COLO829 (cell line): ENCODE measurements around the gene SLC16A5.
"Not testable (repeated sequence)": the region's sequence is repeated elsewhere in the genome, so short reads cannot be mapped to it uniquely, and the experiment has no call there.

Experiments
- DNase-seq: peaks from one replicate; pipeline ENCODE4 v3.0.0; 2012; ENCODE audit warnings: low spot score

Gene SLC16A5

DNA sequence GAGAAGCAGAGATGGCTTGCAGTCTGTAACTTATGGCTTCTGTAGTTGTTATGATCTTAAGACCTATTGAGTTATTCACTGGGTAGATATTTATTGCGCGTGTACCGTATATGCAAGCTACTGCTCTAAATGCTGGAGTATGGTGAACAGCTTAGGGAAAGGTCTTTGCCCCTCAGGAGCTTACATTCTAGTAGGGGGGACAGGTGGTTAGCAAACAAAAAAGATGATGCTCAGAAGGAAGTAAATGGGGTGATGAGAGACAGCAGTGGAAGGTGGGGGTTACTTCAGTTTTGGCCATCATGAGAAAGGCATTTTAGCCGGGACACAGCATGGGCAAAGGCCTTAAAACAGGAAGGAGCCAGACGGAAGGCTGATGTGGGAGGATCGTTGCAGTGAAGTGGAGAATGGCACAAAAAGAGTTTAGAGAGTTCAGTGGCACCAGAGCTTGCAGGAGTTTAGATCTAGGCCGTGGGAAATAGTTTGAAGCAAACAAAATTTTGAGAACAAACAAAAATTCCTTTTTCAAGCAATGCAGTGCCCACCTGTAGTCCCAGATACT is 24.1 kb downstream of the SLC16A5 start:
- DNase-seq = no peak

DNA sequence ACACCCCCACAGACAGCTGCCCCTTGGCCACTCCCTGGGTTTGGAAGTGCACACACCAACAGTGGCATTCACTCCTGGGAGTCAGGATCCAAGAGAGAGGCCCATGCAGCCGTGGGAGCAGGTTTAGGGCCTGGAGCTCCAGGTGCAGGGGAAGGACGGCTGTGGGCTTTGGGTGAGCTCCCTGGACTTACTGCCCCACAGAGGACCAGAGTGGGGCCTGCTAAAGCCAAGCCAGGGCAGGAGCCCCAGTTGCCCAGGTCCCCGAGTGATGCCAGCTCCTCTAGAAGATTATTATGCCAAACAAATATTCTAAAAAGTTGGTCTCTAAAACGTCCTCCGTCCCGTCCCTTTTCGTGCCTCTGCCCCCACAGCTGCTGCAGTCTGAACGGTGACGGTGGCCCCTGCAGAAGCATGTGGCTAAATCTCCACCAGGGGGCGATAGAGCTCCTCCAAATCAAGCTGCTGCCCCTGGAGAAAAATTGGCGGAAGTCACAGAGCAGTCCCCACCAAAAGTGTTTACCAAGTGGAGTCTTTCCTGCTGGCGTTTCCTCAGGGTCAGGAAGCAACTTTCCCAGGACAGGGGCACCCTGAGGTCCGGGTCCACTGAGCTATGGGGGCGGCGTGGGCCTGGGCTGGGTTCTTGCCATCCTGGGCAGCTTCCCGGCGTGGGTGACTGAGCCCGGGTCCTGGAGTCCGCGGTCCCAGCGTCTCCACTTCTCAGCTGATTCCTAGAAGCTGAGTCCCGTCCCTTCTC is 26.2 kb downstream of the SLC16A5 start:
- DNase-seq = peak; percentile 79

DNA sequence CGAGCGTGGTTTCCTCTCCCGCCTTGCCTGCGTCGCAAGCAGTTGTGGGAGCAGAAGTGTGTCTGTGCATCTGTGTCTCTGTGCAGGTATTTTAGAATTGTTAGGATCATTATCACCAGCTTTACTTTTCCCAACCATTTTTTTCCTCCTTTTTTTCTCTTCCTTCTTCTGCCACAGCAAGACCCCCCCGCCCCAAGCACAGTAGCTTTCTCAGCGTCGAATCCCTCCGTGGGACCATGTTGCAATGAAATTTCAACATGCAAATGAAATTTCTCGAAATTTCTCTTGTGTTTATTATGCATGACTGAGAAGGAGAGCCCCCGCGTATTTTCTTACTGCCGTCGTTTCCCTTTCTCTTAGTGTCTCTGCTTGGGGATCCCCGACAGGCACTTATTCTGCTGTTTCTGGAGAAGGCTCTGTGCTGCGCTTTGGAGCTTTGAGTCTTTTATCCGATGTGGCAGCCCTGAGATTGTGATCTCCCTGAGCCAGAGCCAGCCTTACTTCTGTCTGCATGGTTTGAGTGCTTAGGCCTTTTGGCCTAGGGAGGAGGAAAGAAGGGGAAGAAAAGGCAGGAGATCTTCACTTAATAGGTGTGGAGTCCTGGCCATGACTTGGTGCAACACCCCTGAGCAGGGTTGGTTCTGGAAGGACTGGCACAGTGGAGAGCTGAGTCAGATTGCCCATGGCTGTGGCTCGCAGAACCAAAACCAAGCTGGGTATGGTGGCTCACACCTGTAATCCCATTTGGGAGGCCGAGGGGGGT is 27.0 kb downstream of the SLC16A5 start:
- no peak for DNase-seq

DNA sequence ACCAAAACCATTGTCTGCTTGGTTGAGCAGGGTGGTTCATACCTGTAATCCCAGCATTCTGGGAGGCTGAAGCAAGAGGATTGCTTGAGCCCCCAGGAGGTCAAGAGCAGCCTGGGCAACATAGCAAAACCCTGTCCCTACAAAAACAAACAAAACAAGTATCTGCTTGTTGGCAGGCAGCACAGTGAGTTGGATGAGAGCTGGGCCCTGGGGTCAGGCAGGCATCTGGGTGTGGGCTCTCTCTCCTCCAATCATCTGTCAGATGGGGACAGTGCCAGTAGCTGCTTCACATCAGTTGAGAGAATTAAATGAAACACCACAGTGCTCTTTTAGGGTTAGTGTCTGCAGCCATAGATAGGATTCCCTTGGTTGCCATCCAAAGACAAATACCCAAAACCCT is 27.8 kb downstream of the SLC16A5 start:
- no peak for DNase-seq

DNA sequence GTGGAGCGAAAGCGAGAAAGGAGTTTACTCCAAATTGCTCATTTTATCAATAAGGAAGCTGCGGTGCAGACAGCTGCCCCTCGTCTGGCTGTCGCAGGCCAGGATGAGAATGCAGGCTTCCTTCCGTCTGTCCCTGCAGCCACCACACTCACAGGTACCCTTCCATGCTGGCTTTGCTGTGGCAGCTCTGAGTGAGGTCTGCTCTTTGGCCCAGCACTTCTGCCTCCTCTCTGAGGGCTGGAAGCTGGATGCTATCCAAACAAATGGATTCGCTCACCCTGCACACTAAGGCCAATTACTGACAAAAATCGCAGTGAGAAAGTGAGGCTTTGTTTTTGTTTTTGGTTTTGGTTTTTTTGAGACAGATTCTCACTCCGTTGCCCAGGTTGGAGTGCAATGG is 29.0 kb downstream of the SLC16A5 start:
- DNase-seq = no peak

DNA sequence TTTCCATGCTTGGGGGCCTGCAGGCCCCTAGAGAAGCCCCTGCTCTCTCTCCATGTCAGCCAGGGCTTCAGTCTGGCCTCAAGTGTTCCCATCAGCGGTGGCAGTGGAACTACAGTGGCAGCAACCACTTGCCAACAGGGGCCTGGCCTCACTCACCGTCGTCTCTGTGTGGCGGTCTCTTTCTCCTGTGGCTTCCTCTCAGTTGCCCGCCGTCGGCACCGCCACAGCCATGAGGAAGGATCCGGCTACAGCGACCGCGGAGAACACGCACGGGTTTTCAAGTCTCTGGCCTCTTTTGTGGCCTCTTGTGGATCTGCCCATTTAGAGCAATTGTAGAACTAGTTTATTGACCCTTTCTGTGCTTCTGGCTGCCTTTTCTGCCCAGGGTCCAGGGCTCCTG is 30.6 kb downstream of the SLC16A5 start:
- DNase-seq = no peak

DNA sequence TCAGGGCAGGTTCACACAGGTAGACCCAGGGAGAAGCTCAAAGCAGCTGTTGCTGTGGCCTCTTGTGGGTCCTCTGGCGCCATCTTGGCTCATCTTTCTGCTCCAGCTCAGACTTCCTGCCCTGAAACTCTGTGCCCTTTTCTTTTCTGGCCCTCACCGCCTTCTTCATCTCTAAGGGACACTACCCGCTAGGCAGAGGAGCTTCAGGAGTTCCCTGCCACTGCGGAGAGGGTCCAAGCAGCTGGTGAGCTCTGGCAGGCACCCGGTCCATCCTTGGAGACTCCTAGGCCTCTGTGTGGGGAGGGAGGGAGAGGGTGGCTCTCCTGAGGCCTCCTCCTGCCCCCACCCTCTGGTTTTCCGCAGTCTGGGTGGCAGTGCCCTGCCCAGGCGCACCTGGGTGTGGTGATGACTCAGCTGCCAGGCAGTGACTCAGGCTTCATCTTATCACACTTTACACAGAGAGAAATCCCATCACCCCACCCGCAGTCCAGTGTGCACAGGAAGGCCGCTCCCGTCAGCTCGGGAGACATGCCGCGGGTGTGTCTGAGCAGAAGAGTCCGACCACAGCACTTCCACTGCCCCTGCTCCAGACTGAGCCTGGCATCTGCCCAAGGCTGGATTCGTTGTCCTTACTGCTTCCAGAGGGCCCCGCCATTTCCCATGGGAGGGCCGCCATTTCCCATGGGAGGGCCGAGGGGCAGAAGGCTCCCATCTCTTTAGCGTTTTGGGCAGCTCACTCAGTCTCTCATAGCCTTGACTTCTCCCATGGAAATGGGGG is 36.5 kb downstream of the SLC16A5 start:
- no peak for DNase-seq

DNA sequence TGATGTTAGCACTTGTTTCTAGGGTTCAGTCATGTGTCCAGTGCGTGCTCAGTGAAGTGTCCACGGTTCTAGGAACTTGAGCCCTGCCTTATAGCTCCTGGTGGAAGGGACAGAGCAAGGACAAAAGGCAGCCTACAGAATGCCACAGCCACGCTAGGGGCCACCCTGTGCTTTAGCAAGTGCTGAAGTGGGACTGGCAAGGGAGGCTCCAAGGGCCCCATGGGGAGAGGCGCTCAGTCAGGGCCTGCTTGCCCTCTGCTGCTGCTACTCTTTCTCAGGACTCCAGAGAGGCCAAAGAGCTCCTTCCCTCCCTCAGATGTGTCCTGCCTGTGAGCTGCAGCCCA is 37.0 kb downstream of the SLC16A5 start:
- no peak for DNase-seq

DNA sequence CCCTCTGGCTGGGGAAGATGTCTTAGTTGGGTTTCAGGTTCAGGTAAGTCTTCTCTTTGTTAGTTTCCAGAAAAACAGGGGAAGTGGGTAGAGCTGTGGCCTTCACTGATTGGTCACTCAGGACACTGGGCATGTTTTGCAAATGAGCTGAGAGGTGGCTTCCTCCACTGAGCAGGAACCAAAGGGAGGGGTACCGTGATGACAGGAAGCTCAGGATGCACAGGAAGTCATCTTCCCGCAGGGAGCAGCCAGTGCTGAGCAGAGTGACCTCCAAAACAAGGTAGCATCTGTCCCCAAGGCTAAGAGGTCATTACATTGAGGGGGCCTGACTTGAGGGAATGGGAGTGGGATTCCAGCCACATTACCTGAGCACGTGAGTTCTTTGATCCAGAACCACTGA is 38.2 kb downstream of the SLC16A5 start:
- no peak for DNase-seq

DNA sequence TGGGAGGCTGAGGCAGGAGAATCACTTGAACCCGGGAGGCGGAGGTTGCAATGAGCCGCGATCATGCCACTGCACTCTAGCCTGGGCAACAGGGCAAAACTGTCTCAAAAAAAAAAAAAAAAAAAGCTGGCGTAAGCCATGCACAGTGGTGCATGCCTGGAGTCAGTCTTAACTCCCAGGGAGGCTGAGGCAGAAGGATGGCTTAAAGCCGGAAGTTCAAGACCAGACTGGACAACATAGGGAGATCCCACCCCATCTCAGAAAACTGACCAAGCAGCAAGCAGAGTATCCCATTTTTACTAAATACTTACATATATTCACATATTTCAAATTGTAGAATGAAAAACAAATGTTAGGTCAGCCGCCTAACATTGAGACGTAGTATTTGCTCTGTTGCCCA is 39.2 kb downstream of the SLC16A5 start:
- no peak for DNase-seq

DNA sequence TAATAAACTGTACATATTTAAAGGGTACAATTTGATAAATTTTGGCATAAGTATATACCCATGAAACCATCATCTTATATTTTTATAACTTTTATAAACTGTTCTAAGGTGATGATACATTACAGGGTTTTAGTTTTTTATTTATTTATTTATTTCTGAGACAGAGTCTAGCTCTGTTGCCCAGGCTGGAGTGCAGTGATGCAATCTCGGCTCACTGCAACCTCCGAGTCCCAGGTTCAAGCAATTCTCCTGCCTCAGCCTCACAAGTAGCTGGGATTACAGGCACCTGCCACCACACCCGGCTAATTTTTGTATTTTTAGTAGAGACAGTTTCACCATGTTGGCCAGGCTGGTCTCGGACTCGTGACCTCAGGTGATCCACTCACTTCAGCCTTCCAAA is 40.2 kb downstream of the SLC16A5 start:
- not testable (repeated sequence) for DNase-seq

DNA sequence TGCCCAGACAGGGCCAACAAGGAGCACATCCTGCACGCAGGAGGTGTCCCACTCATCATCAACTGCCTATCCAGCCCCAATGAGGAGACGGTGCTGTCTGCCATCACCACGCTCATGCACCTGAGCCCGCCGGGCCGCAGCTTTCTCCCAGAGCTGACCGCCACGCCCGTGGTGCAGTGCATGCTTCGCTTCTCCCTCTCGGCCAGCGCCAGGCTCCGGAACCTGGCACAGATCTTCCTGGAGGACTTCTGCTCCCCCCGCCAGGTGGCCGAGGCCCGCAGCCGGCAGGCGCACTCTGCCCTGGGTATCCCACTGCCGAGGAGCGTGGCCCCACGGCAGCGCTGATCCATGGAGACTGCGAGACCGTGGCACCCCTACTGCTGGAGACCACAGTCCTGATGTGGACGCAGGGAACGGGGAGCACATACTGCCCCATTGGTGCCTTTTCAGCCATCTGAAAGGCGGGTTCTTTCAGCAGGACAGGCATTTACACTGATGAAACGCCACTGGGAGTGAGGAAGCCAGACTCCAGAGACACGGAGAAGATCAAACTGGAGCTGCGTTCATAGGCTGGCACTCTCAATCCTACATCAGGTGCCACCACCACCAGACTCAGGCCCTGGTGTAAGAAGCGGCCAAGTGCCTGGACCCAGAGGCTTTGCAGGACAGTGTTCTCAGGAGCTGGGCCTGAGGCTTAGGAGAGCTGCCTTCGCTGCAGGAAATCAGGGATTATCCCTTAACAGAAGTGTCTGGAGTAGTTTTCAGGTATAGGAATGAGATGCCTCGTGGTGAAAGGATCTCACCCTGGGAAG is 41.1 kb downstream of the SLC16A5 start:
- DNase-seq = no peak

DNA sequence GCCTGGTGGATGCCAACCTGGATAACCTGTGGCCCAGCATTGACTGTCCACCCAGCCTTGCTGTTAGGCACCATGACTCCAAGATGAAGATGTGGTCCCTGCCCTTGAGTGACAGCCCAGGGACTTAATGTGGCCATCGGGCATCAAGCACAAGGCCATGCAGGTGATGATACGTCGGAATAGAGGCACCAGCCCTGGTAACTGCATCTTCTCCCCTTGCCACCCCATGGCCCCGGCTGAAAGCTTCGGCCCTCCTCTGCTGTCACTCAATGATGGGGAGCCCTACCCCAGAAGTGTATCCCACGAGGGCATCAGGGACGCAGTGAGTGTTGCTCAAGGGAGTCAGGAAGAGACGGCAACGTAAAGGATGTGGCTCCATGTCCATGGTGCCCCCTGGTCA is 41.8 kb downstream of the SLC16A5 start:
- no peak for DNase-seq

DNA sequence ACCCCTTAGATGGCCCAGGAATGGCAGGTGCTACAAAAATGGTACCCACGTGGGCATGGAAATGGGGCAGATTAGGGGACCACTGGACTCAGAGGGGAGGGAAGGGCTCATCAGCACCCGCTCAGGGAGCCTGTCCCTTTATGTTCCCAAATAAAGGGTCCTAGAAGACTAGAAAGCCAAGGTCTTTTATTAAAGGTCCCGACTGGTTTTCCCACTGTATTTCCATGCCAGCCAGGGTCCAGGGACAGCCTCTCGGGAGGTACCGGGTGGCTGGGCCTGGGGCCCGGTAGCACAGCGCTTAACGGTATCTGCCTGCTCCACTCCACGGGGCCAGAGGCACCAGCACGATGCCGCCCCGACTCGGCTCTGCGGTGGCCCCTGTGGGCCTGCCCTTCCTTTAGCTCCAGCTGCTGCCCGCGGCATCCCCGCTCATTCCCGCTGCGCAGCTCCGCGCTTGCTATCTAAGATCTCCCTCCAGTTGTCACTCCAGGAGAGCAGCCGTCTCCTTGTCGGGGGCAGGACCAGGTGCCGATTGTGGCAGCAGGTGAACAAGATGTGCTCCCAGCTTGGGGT is 42.4 kb downstream of the SLC16A5 start:
- no peak for DNase-seq

DNA sequence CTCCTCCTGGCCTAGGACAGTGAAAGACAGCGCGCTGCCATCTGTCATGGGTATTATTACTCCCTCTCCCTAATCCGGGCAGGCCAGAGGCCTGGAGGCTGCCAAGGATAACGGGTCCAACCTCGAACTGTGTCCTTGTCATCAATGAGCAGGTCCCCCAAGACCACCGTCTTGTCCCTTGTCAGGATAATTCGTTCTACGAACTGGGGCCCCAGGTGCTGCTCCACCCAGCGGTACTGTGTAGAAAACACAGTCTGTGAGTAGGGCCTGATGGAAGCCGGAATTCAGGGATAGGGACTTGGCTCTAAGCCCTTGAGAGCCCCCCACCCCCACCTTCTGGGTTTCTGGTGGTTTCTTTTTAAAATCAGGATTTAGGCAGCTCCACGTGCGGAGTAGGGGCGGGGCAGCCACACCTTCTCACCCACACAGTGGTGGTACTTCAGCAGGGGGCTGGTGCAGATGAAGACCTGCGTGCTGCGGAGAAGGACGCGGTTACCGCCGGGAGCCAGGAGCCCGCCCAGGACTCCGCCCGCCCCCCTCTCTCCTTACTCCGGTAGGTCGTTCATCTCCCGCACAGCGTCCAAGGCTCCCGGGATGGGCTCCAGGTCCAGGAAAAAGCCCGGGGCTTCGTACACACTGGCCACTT is 43.0 kb downstream of the SLC16A5 start:
- DNase-seq = no peak

DNA sequence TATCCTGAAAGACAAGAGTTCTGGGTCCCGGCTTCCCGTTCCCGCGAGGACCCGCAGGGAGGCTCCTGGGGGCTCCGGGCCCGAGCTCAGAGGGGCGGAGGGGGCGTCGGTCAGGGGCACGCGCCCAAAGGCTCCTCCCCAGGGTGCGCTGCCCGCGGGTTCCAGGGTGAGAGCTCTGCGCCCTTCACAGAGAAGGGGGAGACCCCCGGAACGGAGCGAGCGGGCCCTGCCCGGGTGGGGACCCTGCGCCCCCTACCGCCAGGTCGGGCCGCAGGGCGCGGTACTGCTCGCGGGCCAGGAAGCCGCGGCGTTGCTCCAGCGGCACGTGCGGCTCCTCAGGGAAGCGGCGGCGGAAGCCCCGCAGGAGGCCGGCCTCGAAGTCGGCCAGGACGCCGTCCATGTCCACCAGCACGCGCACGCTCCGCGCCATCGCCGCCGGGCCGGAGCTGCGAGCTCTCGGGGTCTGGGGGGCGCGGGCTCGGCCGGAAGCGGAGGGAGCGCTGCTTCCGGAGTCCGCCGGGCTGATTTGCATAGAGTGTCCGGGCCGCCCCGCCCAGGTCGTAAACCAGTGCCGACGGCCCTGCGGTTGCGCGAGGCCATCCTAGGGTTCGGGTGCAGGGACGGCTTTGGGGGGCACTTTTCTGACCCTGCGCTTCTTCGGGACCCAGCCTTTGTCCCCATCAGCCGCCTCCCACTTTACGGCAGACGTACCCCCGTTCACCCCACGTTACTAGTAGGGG is 43.7 kb downstream of the SLC16A5 start, which contains the start of gene NT5C:
Gene NT5C, minus strand, starts transcription at position 465 of the 740 bp plus-strand sequence. Its CDS starts 35 bp downstream, at position 430.
- peak; percentile 61 for DNase-seq

DNA sequence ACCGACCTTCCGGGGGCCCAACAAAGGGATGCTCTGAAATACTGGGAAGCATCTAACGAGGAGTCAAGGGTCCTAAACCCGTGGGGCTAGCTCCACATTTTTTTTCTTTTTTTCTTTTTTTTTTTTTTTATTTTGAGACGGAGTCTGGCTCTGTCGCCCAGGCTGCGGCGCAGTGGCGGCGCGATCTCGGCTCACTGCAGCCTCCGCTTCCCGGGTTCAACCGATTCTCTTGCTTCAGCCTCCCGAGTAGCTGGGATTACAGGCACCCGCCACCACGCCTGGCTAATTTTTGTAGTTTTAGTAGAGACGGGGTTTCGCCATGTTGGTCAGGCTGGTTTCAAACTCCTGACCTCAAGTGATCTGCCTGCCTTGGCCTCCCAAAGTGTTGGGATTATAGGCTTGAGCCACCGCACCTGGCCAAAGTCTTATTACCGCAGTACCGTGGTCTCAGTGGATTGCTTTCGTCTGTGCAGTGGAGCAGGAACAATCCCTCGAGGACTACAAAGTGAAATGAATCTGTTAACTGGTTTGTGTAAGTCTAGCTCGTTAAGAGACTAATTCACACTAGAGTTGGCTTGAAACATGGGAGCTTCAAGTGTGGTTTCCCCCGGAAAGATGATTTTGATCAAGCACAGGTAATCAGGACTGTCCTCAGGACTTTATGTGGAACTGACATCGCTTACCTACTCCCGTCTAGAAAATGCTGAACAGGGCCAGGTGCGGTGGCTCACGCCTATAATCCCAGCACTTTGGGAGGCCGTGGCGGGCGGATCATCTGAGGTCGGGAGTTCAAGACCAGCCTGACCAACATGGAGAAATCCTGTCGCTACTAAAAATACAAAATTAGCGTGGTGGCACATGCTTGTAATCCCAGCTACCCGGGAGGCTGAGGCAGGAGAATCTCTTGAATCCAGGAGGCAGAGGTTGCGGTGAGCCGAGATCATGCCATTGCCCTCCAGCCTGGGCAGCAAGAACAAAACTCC is 44.6 kb downstream of the SLC16A5 start:
- not testable (repeated sequence) for DNase-seq

DNA sequence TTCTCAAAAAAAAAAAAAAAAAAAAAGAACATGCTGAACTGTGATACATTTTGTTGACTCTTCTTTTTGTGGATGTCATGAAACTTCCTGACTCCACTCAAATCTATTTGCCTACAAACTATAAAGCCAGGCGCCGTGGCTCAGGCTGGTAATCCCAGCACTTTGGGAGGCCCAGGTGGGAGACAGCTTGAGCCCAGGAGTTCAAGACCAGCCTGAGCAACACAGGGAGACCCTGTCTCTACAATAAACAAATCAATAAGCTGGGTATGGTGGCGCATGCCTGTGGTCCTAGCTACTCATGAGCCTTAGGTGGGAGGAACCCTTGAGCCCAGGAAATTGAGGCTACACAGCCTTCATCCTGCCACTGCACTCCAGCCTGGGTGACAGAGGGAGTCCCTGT is 45.2 kb downstream of the SLC16A5 start:
- no peak for DNase-seq
